Tibial nerve (tissue), 4 donors: Measurements from ENCODE around the gene STK39. TPM values are rescaled to one million over a fixed set of nuclear protein-coding genes. Genes with fewer than 3 reads are reported as not detected.

Experiments
- DNase-seq, 2 donors: peaks; one replicate each; pipeline ENCODE4 v3.0.0-alpha.2; 2019; ENCODE audit warnings: low spot score in 2 of 2
- H3K27ac ChIP-seq, 4 donors: fragments of 200-600 bp; sonication (generic) in 3 of 4; one replicate each; pipeline ENCODE4 v1.5.1; 2017 to 2019; ENCODE audit warnings: mild to moderate bottlenecking in 1 of 4
- H3K27me3 ChIP-seq, 2 donors: fragments of 200-600 bp; sonication (generic) in 1 of 2; one replicate each; pipeline versions ENCODE4 v1.5.1 to v1.6.0; 2017 to 2019
- H3K36me3 ChIP-seq, 3 donors: fragments of 200-600 bp; sonication (generic); one replicate each; pipeline ENCODE4 v1.5.1; 2018 to 2019
- H3K4me1 ChIP-seq, 4 donors: fragments of 200-600 bp; sonication (generic) in 3 of 4; one replicate each; pipeline ENCODE4 v1.5.1; 2017 to 2019
- H3K4me3 ChIP-seq, 4 donors: fragments of 200-600 bp; sonication (generic) in 3 of 4; one replicate each; pipeline ENCODE4 v1.5.1; 2017 to 2019; ENCODE audit warnings: mild to moderate bottlenecking in 1 of 4, moderate library complexity in 1 of 4
- H3K9me3 ChIP-seq, 4 donors: fragments of 200-600 bp; sonication (generic) in 3 of 4; one replicate each; pipeline ENCODE4 v1.5.1; 2017 to 2019
- CTCF ChIP-seq, 5 experiments: fragments of 200-600 bp in 3 of 5; fragments of 450-650 bp in 2 of 5; sonication (generic) in 3 of 5; IDR thresholded peaks; one replicate each; pipeline ENCODE4 v1.5.1; 2016 to 2019; ENCODE audit warnings: antibody characterized with exemption in 5 of 5, mild to moderate bottlenecking in 3 of 5, moderate library complexity in 2 of 5
- EP300 ChIP-seq, 2 donors: sonication (generic); formaldehyde crosslinking; IDR thresholded peaks; one replicate each; pipeline ENCODE4 v1.6.1; 2017; ENCODE audit warnings: antibody characterized with exemption in 2 of 2, mild to moderate bottlenecking in 1 of 2
- POLR2A ChIP-seq, 2 donors: fragments of 450-650 bp; IDR thresholded peaks; one replicate each; pipeline ENCODE4 v1.6.1; 2017; ENCODE audit warnings: antibody characterized with exemption in 2 of 2, mild to moderate bottlenecking in 2 of 2, moderate library complexity in 2 of 2
- WGBS, 2 donors: methylation state at CpG; one replicate each; pipeline ENCODE4 v1.1.5; 2018; 5-methylcytosine and 5-hydroxymethylcytosine counted together
- total RNA-seq, 4 donors: library from RNA; depleted of rRNA; stranded (reverse); fragments of >200 nt; gene quantifications; one replicate each; pipeline ENCODE4 v1.1.0, GENCODE V29; 2016

The STK39 gene
- total RNA-seq, 4 donors from 2014 or later, result 8.5 to 13.5 (median 12.0) TPM

- no peak for TF ChIP-seq CTCF (IDR thresholded peaks at IDR 0.05)
- TF ChIP-seq POLR2A (IDR thresholded peaks at IDR 0.05), result no peak
- no peak for TF ChIP-seq EP300 (IDR thresholded peaks at IDR 0.05)
- Histone ChIP-seq H3K9me3 (no peaks in the 10 kb centered on the region), H3K27me3 (no peaks in the 10 kb centered on the region), H3K27ac (no peak overlapping the region), H3K36me3 (peaks cover 0 to 22% (median 0%) of the 10 kb centered on the region in 3 donors), H3K4me3 (no peak overlapping the region), H3K4me1 (no peaks in the 10 kb centered on the region)
- 69 to 87% methylated on average over 1 of the region's 1 CpG for WGBS, 2 donors
- DNase-seq, result no peak
These were observed 174.6 kb downstream of the STK39 start for GRCh38 chr2:168072626-168073303.

- Histone ChIP-seq H3K27me3 (no peaks in the 10 kb centered on the region), H3K27ac (no peak overlapping the region), H3K9me3 (no peaks in the 10 kb centered on the region), H3K4me1 (no peaks in the 10 kb centered on the region), H3K4me3 (no peak overlapping the region), H3K36me3 (peaks cover 0 to 35% (median 0%) of the 10 kb centered on the region in 3 donors)
- DNase-seq, result no peak
- TF ChIP-seq EP300 (IDR thresholded peaks at IDR 0.05) (no peak), POLR2A (IDR thresholded peaks at IDR 0.05) (no peak), CTCF (IDR thresholded peaks at IDR 0.05) (no peak)
- 80 to 91% methylated on average over 9 of the region's 9 CpGs for WGBS, 2 donors
These were observed 183.1 kb downstream of the STK39 start for GRCh38 chr2:168064011-168064998.

GRCh38 chr2:168062936-168063335 is 184.5 kb downstream of the STK39 start:
- DNase-seq, result no peak
- TF ChIP-seq POLR2A (IDR thresholded peaks at IDR 0.05) (no peak), CTCF (IDR thresholded peaks at IDR 0.05) (no peak), EP300 (IDR thresholded peaks at IDR 0.05) (no peak)
- Histone ChIP-seq H3K9me3 (no peaks in the 10 kb centered on the region), H3K4me1 (no peaks in the 10 kb centered on the region), H3K27me3 (no peaks in the 10 kb centered on the region), H3K27ac (no peak overlapping the region), H3K4me3 (no peak overlapping the region), H3K36me3 (peaks cover 0 to 42% (median 0%) of the 10 kb centered on the region in 3 donors)
- WGBS, 2 donors, result 53 to 58% methylated on average over 3 of the region's 3 CpGs

- TF ChIP-seq POLR2A (IDR thresholded peaks at IDR 0.05) (no peak), EP300 (IDR thresholded peaks at IDR 0.05) (no peak), CTCF (IDR thresholded peaks at IDR 0.05) (no peak)
- Histone ChIP-seq H3K36me3 (peaks cover 0 to 33% (median 0%) of the 10 kb centered on the region in 3 donors), H3K27me3 (no peaks in the 10 kb centered on the region), H3K9me3 (no peaks in the 10 kb centered on the region), H3K27ac (no peak overlapping the region), H3K4me3 (no peak overlapping the region), H3K4me1 (no peaks in the 10 kb centered on the region)
- no peak for DNase-seq
- WGBS, 2 donors, result 88 to 96% methylated on average over 6 of the region's 6 CpGs
These were observed 185.3 kb downstream of the STK39 start for GRCh38 chr2:168062054-168062453.
